ENCODE results near the gene APOBEC2. TPM values are rescaled to one million over a fixed set of nuclear protein-coding genes. Genes with fewer than 3 reads are reported as not detected.

APOBEC2 gene
- total and polyA plus RNA-seq, 4 donors = not detected

DNA sequence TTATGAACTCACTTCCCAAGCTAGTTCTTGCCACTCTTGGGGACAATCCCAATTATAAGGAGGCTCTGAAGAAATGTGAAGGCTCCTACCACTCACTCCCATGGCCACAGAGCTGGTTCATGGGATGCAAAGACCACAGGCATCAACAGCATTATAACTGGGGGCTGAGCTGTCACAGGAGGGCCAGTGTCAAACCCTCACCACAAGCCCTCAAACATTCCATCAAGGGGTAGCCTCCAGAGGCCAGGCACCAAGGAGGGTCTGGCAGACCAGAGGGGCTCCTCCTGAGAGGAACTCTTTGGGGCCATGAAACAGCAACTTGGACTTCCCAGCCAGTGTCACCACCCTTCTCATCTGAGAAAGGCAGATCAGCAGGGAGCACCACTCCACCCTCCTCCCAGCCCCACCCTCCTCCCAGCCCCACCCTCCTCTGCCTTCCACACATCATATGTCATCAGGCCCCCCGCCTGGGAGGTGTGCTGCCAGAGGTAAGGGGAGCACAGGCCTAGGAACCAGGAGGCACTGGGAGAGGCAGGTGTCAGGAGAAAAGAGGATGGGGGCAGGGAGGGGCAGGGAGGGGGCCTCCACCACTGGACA is 12.0 kb upstream of the APOBEC2 start:
- ATAC-seq (ENCODE audit: low FRiP score) (no peak), DNase-seq (no peak)
- Histone ChIP-seq H3K9me3 (ENCODE audit: control insufficient read depth, low read length) (no peaks in the 10 kb centered on the region), H3K4me1 (ENCODE audit: control insufficient read depth in 1 of 2, insufficient read depth in 2 of 2, low read length in 2 of 2) (no peaks in the 10 kb centered on the region), H3K27me3 (ENCODE audit: control insufficient read depth in 1 of 2, insufficient read depth in 2 of 2, low read length in 1 of 2) (no peaks in the 10 kb centered on the region), H3K36me3 (ENCODE audit: control insufficient read depth in 1 of 2, insufficient read depth in 2 of 2, low read length in 1 of 2) (no peaks in the 10 kb centered on the region), H3K27ac (ENCODE audit: low read depth in 1 of 2, low read length in 2 of 2) (no peak overlapping the region), H3K4me3 (ENCODE audit: low read length in 2 of 2) (no peak overlapping the region)
- intact Hi-C loops (cut with DNase I) = no loop called here
- 85 to 87% methylated on average over 1 of the region's 1 CpG for WGBS, 2 donors

GRCh38 chr6:41042226-41043055 is 10.6 kb upstream of the APOBEC2 start, which contains the start of gene TSPO2:
TSPO2 (plus strand) TSS chr6:41042467; CDS start chr6:41042986, 519 bp downstream.
- intact Hi-C loops (cut with DNase I) = no loop called here
- WGBS, 2 donors = 83 to 86% methylated on average over 10 of the region's 10 CpGs
- DNase-seq (no peak), ATAC-seq (ENCODE audit: low FRiP score) (no peak)
- Histone ChIP-seq H3K27me3 (ENCODE audit: control insufficient read depth in 1 of 2, insufficient read depth in 2 of 2, low read length in 1 of 2) (no peaks in the 10 kb centered on the region), H3K27ac (ENCODE audit: low read depth in 1 of 2, low read length in 2 of 2) (no peak within 1 kb of the TSS), H3K4me3 (ENCODE audit: low read length in 2 of 2) (no peak within 1 kb of the TSS), H3K36me3 (ENCODE audit: control insufficient read depth in 1 of 2, insufficient read depth in 2 of 2, low read length in 1 of 2) (no peaks in the 10 kb centered on the region), H3K4me1 (ENCODE audit: control insufficient read depth in 1 of 2, insufficient read depth in 2 of 2, low read length in 2 of 2) (no peaks in the 10 kb centered on the region), H3K9me3 (ENCODE audit: control insufficient read depth, low read length) (no peaks in the 10 kb centered on the region)

- Histone ChIP-seq H3K36me3 (ENCODE audit: control insufficient read depth in 1 of 2, insufficient read depth in 2 of 2, low read length in 1 of 2) (no peaks in the 10 kb centered on the region), H3K4me1 (ENCODE audit: control insufficient read depth in 1 of 2, insufficient read depth in 2 of 2, low read length in 2 of 2) (no peaks in the 10 kb centered on the region), H3K4me3 (ENCODE audit: low read length in 2 of 2) (no peak overlapping the region), H3K27me3 (ENCODE audit: control insufficient read depth in 1 of 2, insufficient read depth in 2 of 2, low read length in 1 of 2) (no peaks in the 10 kb centered on the region), H3K27ac (ENCODE audit: low read depth in 1 of 2, low read length in 2 of 2) (no peak overlapping the region), H3K9me3 (ENCODE audit: control insufficient read depth, low read length) (no peaks in the 10 kb centered on the region)
- intact Hi-C loops (cut with DNase I) = no loop called here
- DNase-seq (no peak), ATAC-seq (ENCODE audit: low FRiP score) (no peak)
- 96 to 97% methylated on average over 3 of the region's 3 CpGs for WGBS, 2 donors
These were observed 9.9 kb upstream of the APOBEC2 start for GRCh38 chr6:41043151-41043550.

- Histone ChIP-seq H3K4me1 (ENCODE audit: control insufficient read depth in 1 of 2, insufficient read depth in 2 of 2, low read length in 2 of 2) (no peaks in the 10 kb centered on the region), H3K36me3 (ENCODE audit: control insufficient read depth in 1 of 2, insufficient read depth in 2 of 2, low read length in 1 of 2) (no peaks in the 10 kb centered on the region), H3K9me3 (ENCODE audit: control insufficient read depth, low read length) (no peaks in the 10 kb centered on the region), H3K27me3 (ENCODE audit: control insufficient read depth in 1 of 2, insufficient read depth in 2 of 2, low read length in 1 of 2) (no peaks in the 10 kb centered on the region), H3K4me3 (ENCODE audit: low read length in 2 of 2) (no peak overlapping the region), H3K27ac (ENCODE audit: low read depth in 1 of 2, low read length in 2 of 2) (no peak overlapping the region)
- intact Hi-C loops (cut with DNase I) = no loop called here
- ATAC-seq (ENCODE audit: low FRiP score) (no peak), DNase-seq (no peak)
- WGBS, 2 donors = 73 to 79% methylated on average over 5 of the region's 5 CpGs
These were observed 7.3 kb upstream of the APOBEC2 start for GRCh38 chr6:41045664-41046063.

DNA sequence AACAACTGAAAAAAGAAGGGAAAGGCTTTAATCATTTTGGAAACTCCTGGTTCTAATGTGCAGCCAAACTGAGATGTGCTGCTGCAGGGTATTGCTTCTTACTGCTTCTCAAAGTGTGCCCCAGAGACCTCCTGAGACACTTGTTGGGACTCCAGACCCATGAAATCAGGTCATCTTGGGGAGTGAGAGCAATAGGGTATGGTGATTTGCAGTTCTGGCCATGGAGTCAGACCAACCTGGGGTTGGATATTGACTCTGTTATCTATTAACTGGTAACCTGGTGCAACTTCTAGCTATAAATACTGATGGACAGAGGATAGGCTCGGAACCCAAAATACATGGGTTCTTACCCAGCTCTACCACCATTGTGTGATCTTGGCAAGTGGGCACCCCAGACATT is 6.9 kb upstream of the APOBEC2 start:
- DNase-seq = no peak
- 72 to 75% methylated on average over 1 of the region's 1 CpG for WGBS, 2 donors
- intact Hi-C loops (cut with DNase I) = no loop called here

DNA sequence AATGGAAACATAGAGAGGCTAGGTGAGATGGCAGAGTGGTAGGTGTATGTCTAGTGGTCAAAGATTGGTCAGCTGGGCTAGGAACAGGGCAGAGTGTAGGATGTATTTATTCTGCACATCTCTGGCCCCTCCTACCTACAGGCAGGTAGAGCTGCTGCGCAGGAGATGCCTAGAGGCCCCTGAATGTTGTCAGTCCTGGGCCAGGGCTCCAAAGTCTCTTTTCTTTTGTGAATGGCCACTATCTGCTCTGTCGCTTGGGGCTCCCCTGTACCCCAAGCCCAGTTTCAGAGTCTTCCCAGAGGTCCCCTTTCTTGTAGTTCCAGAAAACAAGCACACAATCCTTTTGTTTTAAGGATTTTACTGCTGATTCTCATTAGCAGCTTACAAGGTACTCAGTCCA is 5.7 kb upstream of the APOBEC2 start:
- Histone ChIP-seq H3K4me3 (ENCODE audit: low read length in 2 of 2) (no peak overlapping the region), H3K4me1 (ENCODE audit: control insufficient read depth in 1 of 2, insufficient read depth in 2 of 2, low read length in 2 of 2) (no peaks in the 10 kb centered on the region), H3K27me3 (ENCODE audit: control insufficient read depth in 1 of 2, insufficient read depth in 2 of 2, low read length in 1 of 2) (no peaks in the 10 kb centered on the region), H3K9me3 (ENCODE audit: control insufficient read depth, low read length) (no peaks in the 10 kb centered on the region), H3K27ac (ENCODE audit: low read depth in 1 of 2, low read length in 2 of 2) (no peak overlapping the region), H3K36me3 (ENCODE audit: control insufficient read depth in 1 of 2, insufficient read depth in 2 of 2, low read length in 1 of 2) (no peaks in the 10 kb centered on the region)
- intact Hi-C loops (cut with DNase I) = no loop called here
- DNase-seq = no peak
- ATAC-seq (ENCODE audit: low FRiP score) = no peak
- WGBS, 2 donors = 93 to 98% methylated on average over 2 of the region's 2 CpGs

More for the DNA sequence above, 6.9 kb upstream of the APOBEC2 start:
- no peak overlapping the region for H3K27ac ChIP-seq (ENCODE audit: low read depth in 1 of 2, low read length in 2 of 2)
- H3K4me1 ChIP-seq (ENCODE audit: control insufficient read depth in 1 of 2, insufficient read depth in 2 of 2, low read length in 2 of 2) = no peaks in the 10 kb centered on the region
- no peaks in the 10 kb centered on the region for H3K27me3 ChIP-seq (ENCODE audit: control insufficient read depth in 1 of 2, insufficient read depth in 2 of 2, low read length in 1 of 2)
- H3K4me3 ChIP-seq (ENCODE audit: low read length in 2 of 2) = no peak overlapping the region
- no peaks in the 10 kb centered on the region for H3K36me3 ChIP-seq (ENCODE audit: control insufficient read depth in 1 of 2, insufficient read depth in 2 of 2, low read length in 1 of 2)
- H3K9me3 ChIP-seq (ENCODE audit: control insufficient read depth, low read length) = no peaks in the 10 kb centered on the region
- ATAC-seq (ENCODE audit: low FRiP score) = no peak

DNA sequence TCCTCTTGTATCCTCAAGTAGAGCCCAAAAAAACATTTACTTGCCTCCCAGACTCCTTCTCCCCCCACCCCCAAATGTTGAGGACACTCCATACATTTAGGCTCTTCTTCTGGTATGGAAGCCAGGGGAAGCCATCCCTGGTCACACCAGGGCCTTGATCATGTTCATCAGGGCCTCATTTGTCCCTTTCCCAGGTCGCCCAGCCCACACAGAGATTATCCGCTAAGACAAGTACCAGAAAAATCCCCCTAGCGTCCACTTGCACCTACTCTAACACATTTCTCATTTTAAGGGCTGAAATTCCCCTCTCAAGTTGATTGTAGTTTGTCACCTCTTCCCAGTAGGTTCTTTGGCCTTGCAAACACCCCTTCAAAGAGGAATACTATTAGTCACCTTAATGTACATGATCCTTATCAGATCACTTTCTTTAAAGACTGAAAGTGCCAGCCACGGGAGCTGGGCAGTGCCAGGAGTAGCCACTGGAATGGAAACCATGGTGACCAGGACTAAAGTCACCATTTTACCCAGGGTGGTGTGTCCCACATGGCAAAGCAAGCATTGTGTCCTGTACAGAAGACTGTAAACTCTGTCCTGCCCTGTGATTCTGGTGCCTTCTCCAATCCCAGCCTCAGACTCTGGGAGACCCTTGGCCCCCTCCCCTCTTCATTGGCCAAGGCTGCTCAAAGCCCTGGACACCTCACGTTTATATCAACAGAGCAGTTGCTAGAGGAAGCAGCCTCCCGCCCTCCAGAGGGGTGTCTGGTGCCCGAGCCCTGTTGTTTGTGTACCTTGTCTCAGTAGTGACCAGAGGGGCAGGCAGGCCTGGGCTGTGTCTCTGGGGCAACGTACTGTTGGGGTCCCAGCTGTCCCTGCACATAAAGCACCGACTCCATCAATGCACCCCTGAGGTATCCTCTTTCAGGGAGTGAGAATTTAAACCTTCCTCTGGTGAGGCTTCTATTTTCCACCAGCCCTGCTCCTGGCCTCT is 5.0 kb upstream of the APOBEC2 start:
- H3K27ac ChIP-seq (ENCODE audit: low read depth in 1 of 2, low read length in 2 of 2) = no peak overlapping the region
- DNase-seq (peak in 1 of 2 donors; percentile 60), ATAC-seq (ENCODE audit: low FRiP score) (no peak)
- no peaks in the 10 kb centered on the region for H3K27me3 ChIP-seq (ENCODE audit: control insufficient read depth in 1 of 2, insufficient read depth in 2 of 2, low read length in 1 of 2)
- no peaks in the 10 kb centered on the region for H3K4me1 ChIP-seq (ENCODE audit: control insufficient read depth in 1 of 2, insufficient read depth in 2 of 2, low read length in 2 of 2)
- WGBS, 2 donors = 75 to 76% methylated on average over 9 of the region's 9 CpGs
- H3K4me3 ChIP-seq (ENCODE audit: low read length in 2 of 2) = no peak overlapping the region
- no peaks in the 10 kb centered on the region for H3K36me3 ChIP-seq (ENCODE audit: control insufficient read depth in 1 of 2, insufficient read depth in 2 of 2, low read length in 1 of 2)
- H3K9me3 ChIP-seq (ENCODE audit: control insufficient read depth, low read length) = no peaks in the 10 kb centered on the region
- intact Hi-C loops (cut with DNase I) = no loop called here

GRCh38 chr6:41049521-41049920 is 3.5 kb upstream of the APOBEC2 start:
- H3K27me3 ChIP-seq (ENCODE audit: control insufficient read depth in 1 of 2, insufficient read depth in 2 of 2, low read length in 1 of 2) = no peaks in the 10 kb centered on the region
- no peaks in the 10 kb centered on the region for H3K36me3 ChIP-seq (ENCODE audit: control insufficient read depth in 1 of 2, insufficient read depth in 2 of 2, low read length in 1 of 2)
- WGBS, 2 donors = 26 to 30% methylated on average over 1 of the region's 1 CpG
- H3K27ac ChIP-seq (ENCODE audit: low read depth in 1 of 2, low read length in 2 of 2) = no peak overlapping the region
- no peaks in the 10 kb centered on the region for H3K9me3 ChIP-seq (ENCODE audit: control insufficient read depth, low read length)
- ATAC-seq (ENCODE audit: low FRiP score) (no peak), DNase-seq (no peak)
- H3K4me1 ChIP-seq (ENCODE audit: control insufficient read depth in 1 of 2, insufficient read depth in 2 of 2, low read length in 2 of 2) = no peaks in the 10 kb centered on the region
- H3K4me3 ChIP-seq (ENCODE audit: low read length in 2 of 2) = no peak overlapping the region
- intact Hi-C loops (cut with DNase I) = no loop called here
